PC-3 (cell line): ENCODE measurements around the gene ARHGDIG. TPM values are rescaled to one million over a fixed set of nuclear protein-coding genes. Genes with fewer than 3 reads are reported as not detected.

Experiments
- ATAC-seq: fragments of 200-7000 bp; cut with Tn5 transposase; 2 replicates; pipeline ENCODE4 v1.9.1; 2020; ENCODE audit warnings: mild to moderate bottlenecking, moderate library complexity
- BruUV-seq: library from RNA; stranded (reverse); fragments of 400-500 nt; replicated peaks from 2 replicates; lab custom pipeline; 2021; lab: Mats Ljungman, UMichigan
- CTCF ChIA-PET: fragments of 300-600 bp; sonication (Branson Sonifier 250); formaldehyde crosslinking; loops from one replicate; lab custom pipeline; 2022; ENCODE audit warnings: antibody characterized with exemption; lab: Charles Lee
- POLR2A ChIA-PET: fragments of 300-600 bp; sonication (Branson Sonifier 250); formaldehyde crosslinking; loops from one replicate; lab custom pipeline; 2022; ENCODE audit warnings: antibody characterized with exemption; ENCODE audit not compliant: unreplicated experiment; lab: Charles Lee
- DNase-seq: peaks from one replicate; pipeline ENCODE4 v3.0.0-alpha.2; 2015
- H2AFZ ChIP-seq: fragments of 300-600 bp; sonication (generic); 2 replicates; pipeline ENCODE4 v1.6.0; 2016; ENCODE audit warnings: antibody characterized with exemption, low read length
- H3F3A ChIP-seq: fragments of 300-600 bp; sonication (generic); one replicate; pipeline ENCODE4 v1.6.0; 2017; ENCODE audit warnings: antibody characterized with exemption, low read length, control low read depth, mild to moderate bottlenecking; ENCODE audit not compliant: unreplicated experiment
- H3K27ac ChIP-seq: fragments of 300-600 bp; sonication (generic); 2 replicates; pipeline ENCODE4 v1.5.1; 2016; ENCODE audit warnings: mild to moderate bottlenecking, low read length
- H3K27me3 ChIP-seq: fragments of 300-600 bp; sonication (generic); 2 replicates; pipeline ENCODE4 v1.6.1; 2016; ENCODE audit warnings: low read length, mixed read lengths
- H3K36me3 ChIP-seq: fragments of 300-600 bp; sonication (generic); 2 replicates; pipeline ENCODE4 v1.6.1; 2016; ENCODE audit warnings: low read depth, mixed run types, low read length, mixed read lengths
- H3K4me1 ChIP-seq: fragments of 300-600 bp; sonication (generic); 2 replicates; pipeline ENCODE4 v1.5.1; 2016; ENCODE audit warnings: low read length; ENCODE audit not compliant: insufficient read depth
- H3K4me2 ChIP-seq: fragments of 300-600 bp; sonication (generic); 2 replicates; pipeline ENCODE4 v1.6.0; 2016; ENCODE audit warnings: low read length
- H3K4me3 ChIP-seq: fragments of 300-600 bp; sonication (generic); 2 replicates; pipeline ENCODE4 v1.5.1; 2016; ENCODE audit warnings: mild to moderate bottlenecking, low read length, mixed read lengths
- H3K79me2 ChIP-seq: fragments of 300-600 bp; sonication (generic); 2 replicates; pipeline ENCODE4 v1.6.1; 2017; ENCODE audit warnings: low read length, mixed read lengths
- H3K9ac ChIP-seq: fragments of 300-600 bp; sonication (generic); 2 replicates; pipeline ENCODE4 v1.6.0; 2016; ENCODE audit warnings: mild to moderate bottlenecking, low read length
- H3K9me2 ChIP-seq: fragments of 300-600 bp; sonication (generic); replicated peaks from 2 replicates; pipeline ENCODE4 v1.6.1; 2016; ENCODE audit warnings: mixed run types, low read length, mixed read lengths
- H3K9me3 ChIP-seq: fragments of 300-600 bp; sonication (generic); 2 replicates; pipeline ENCODE4 v1.6.1; 2016; ENCODE audit warnings: low read length, mixed read lengths
- H4K20me1 ChIP-seq: fragments of 300-600 bp; sonication (generic); 2 replicates; pipeline ENCODE4 v1.6.1; 2016; ENCODE audit warnings: low read length, mixed read lengths
- CTCF ChIP-seq: fragments of 300-600 bp; sonication (generic); conservative IDR thresholded peaks from 2 replicates; pipeline ENCODE4 v1.5.1; 2017; ENCODE audit warnings: antibody characterized with exemption, low read depth, mild to moderate bottlenecking, low read length
- EZH2 ChIP-seq: fragments of 300-600 bp; sonication (generic); IDR thresholded peaks from one replicate; pipeline ENCODE4 v1.6.1; 2017; ENCODE audit warnings: antibody characterized with exemption, mild to moderate bottlenecking, low read length; ENCODE audit not compliant: unreplicated experiment
- EZH2phosphoT487 ChIP-seq: fragments of 300-600 bp; sonication (generic); IDR thresholded peaks from 2 replicates; pipeline ENCODE4 v1.6.1; 2018; ENCODE audit warnings: mild to moderate bottlenecking, antibody characterized with exemption, low read length, borderline replicate concordance
- intact Hi-C: fragments of 100-400 bp; cut with micrococcal nuclease; formaldehyde crosslinking; loops from 2 replicates; pipeline ENCODE4 v1.9.0; 2023
- total RNA-seq: library from RNA; depleted of rRNA; stranded (reverse); fragments of >200 nt; gene quantifications from 2 replicates; pipeline ENCODE4 v1.2.3, GENCODE V29; 2014

The ARHGDIG gene
- total RNA-seq, 1 experiment from 2014 or later, result not detected

- DNase-seq (no peak), ATAC-seq (no peak)
- H3F3A ChIP-seq, result no peaks in the 10 kb centered on the region
- no peak overlapping the region for H3K27ac ChIP-seq
- no peaks in the 10 kb centered on the region for H3K9me3 ChIP-seq
- POLR2A ChIA-PET, result no interaction called here
- H4K20me1 ChIP-seq, result no peaks in the 10 kb centered on the region
- H3K79me2 ChIP-seq, result no peaks in the 10 kb centered on the region
- CTCF ChIA-PET, result interaction anchor here (0.6 kb wide), 1 partner anchor 63 kb away, joined by 3 read pairs; no protein-coding TSS in a partner anchor
- no TSS peak for BruUV-seq
- H3K4me2 ChIP-seq, result no peak overlapping the region
- H3K4me3 ChIP-seq, result no peak overlapping the region
- intact Hi-C loops, result no loop called here
- no peak overlapping the region for H3K9ac ChIP-seq
- H3K4me1 ChIP-seq, result no peaks in the 10 kb centered on the region
- no peaks in the 10 kb centered on the region for H3K27me3 ChIP-seq
- no peaks in the 10 kb centered on the region; the same call in 1 of the 2 replicates for H3K36me3 ChIP-seq
- TF ChIP-seq EZH2phosphoT487, result no peak
- no peak for TF ChIP-seq EZH2
- H3K9me2 ChIP-seq, result no peaks in the 10 kb centered on the region
- H2AFZ ChIP-seq, result no peak overlapping the region
Observed at GRCh38 chr16:289395-289997, 9.1 kb downstream of the ARHGDIG start.

DNA sequence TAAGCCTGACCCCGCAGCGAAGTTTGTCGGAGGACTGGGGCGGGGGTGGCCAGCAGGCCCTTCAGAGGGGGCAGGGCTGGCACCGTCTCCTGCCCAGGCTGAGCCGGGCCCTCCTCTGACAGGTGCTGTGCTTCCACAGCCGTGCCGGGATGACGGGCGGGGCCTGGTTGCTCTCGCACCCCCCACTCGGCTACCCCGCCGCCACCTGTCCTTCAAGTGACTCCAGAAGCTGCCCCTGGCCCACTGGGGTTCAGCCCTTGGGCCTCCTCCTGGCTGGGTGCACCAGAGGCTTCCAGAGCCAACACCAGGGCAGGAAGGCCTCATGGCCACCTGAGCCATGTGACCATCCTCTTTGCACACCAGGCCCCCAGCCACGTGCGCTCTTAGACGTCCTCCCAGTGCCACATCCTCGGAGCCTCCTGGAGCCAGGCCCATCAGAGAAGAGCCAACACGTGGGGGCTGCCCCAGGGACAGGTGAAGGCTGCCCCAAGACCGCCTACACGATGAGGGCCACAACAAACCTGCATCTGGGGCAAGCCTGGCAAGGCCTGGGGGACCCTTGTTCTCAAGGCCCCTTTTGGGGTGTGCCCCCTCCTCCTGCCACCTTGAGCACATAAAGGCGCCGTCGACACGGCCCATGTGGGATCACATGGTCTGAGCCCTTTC is 9.8 kb downstream of the ARHGDIG start:
- Histone ChIP-seq H3K36me3 (no peaks in the 10 kb centered on the region; the same call in 1 of the 2 replicates), H3K4me2 (no peak overlapping the region), H3K9ac (no peak overlapping the region), H4K20me1 (no peaks in the 10 kb centered on the region), H3K4me1 (no peaks in the 10 kb centered on the region), H3K27me3 (no peaks in the 10 kb centered on the region), H3K79me2 (no peaks in the 10 kb centered on the region), H3F3A (no peaks in the 10 kb centered on the region), H3K9me3 (no peaks in the 10 kb centered on the region), H3K27ac (no peak overlapping the region), H3K4me3 (no peak overlapping the region), H3K9me2 (no peaks in the 10 kb centered on the region), H2AFZ (no peak overlapping the region)
- TF ChIP-seq CTCF (no peak), EZH2 (no peak), EZH2phosphoT487 (no peak)
- POLR2A ChIA-PET, result no interaction called here
- CTCF ChIA-PET, result no interaction called here
- BruUV-seq, result no TSS peak
- ATAC-seq (no peak), DNase-seq (no peak)
- intact Hi-C loops, result no loop called here

DNA sequence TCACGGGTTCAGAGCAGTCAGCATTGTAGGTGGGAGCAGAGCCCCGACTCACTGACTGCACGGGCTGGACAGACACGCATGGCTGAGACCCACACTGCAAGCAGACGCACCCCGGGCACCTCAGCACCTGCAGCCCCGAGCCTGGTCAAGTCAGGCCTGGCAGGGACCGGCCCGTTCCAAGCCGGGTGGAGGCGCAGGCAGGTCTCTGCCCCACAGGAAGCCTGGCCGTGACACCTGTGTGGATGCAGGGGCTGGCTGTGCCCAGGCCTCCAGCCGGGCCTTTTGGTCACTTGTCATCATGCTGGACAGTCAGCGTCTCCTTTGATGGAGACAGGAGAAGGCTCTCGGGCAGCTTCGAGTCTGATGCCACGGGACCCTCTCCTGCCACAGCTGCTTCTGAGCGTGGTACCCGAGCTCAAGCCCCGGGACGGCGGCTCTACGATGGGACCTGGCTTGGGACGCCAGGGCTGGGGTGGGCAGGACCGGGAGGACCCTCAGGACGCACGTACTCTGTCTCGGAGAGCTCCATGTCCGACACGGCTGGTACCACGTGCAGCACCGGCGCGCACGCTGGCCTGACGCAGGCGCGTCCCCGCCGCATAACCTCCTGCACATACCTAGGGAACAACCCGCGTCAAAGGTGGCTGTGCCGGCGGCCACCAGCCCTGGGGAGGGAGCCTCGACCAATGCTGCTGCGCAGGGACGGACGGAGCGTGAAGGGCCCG is 10.5 kb downstream of the ARHGDIG start:
- no peaks in the 10 kb centered on the region for H3K79me2 ChIP-seq
- H3K4me1 ChIP-seq, result no peaks in the 10 kb centered on the region
- TF ChIP-seq CTCF (no peak), EZH2phosphoT487 (no peak), EZH2 (no peak)
- H3K9me3 ChIP-seq, result no peaks in the 10 kb centered on the region
- ATAC-seq (no peak), DNase-seq (no peak)
- H3K9ac ChIP-seq, result no peak overlapping the region
- no peaks in the 10 kb centered on the region for H3K27me3 ChIP-seq
- H3F3A ChIP-seq, result no peaks in the 10 kb centered on the region
- H3K27ac ChIP-seq, result no peak overlapping the region
- H4K20me1 ChIP-seq, result no peaks in the 10 kb centered on the region
- H3K9me2 ChIP-seq, result no peaks in the 10 kb centered on the region
- ChIA-PET CTCF (no interaction called here), POLR2A (no interaction called here)
- intact Hi-C loops, result no loop called here
- no peaks in the 10 kb centered on the region; the same call in 1 of the 2 replicates for H3K36me3 ChIP-seq
- H3K4me3 ChIP-seq, result no peak overlapping the region
- no TSS peak for BruUV-seq
- no peak overlapping the region for H3K4me2 ChIP-seq
- no peak overlapping the region for H2AFZ ChIP-seq
